Measurements from ENCODE around the gene SMIM12. TPM values are rescaled to one million over a fixed set of nuclear protein-coding genes. Genes with fewer than 3 reads are reported as not detected.

SMIM12 gene, protein sequence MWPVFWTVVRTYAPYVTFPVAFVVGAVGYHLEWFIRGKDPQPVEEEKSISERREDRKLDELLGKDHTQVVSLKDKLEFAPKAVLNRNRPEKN
- 33.6 TPM for total RNA-seq
- long read RNA-seq, transcript SMIM12-206 (2 exons, 3,454 nt): major isoform, 62 of 69 reads
- long read RNA-seq, partial matches to known transcripts: 0 of 69 reads
- long read RNA-seq, other reads (novel, unspliced or antisense): 5 of 69 reads

DNA sequence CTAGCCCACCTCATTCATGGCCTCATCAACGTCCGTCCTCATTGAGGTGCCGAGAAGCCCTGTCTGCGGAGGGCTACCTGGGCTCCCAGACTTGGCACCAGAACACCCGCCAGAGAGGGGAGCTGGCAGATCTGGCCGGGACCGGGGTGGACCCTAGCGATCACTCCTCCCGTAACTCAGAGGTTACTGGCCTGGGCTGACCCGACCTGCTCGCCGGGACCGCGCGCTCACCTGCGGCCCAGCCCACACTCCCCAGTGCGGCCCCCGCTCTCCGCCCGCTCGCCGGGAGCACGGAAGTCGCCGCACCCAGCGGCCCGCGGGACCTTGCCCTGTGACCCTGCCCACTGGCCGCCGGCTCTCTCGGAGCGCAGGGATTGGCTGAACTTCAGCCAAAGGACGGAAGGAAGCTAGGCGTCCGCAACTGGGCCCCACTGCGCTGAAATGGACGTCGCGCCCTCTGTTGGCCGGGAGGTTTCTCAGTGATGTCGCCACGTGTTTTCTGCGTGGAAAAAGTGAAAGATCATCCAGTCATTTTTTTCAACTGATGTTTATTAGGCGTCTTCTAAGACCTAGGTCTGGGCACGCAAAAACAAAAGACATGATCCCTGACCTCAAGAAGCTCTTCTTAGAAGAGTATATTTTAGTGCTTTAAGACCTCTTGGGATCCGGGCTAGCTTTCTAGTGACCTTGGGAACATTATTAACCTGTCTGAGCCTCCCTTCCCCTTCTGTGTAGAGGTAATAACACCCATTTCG is at the start of gene SMIM12:
SMIM12 (minus strand) TSS at position 304 of the 755 bp plus-strand sequence. CDS start 3,772 bp downstream, outside the sequence.
- DNase-seq (peak; percentile 95), ATAC-seq (peak; percentile 100)
- intact Hi-C loops (cut with micrococcal nuclease): no loop called here

DNA sequence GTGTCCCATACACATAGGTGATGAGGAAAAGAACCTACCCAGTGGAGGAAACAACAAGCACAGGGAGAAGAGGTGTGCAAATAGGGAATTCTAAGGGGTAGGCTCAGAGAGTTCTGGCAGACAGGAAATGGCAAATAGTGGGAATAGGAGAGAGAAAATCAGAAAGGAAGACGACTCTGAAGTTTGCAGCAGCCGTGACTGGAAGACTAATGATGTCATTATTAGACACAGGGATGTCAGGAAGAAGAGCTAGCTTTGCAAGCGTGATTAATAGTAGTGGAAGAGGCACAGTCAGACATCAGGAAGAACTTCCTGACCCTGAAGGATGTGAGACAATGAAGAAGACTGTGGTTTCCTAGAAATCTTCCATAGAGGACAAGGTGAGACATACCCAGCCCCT is 48.8 kb upstream of the SMIM12 start:
- no peak for DNase-seq
- no peak for ATAC-seq
- intact Hi-C loops (cut with micrococcal nuclease): no loop called here

DNA sequence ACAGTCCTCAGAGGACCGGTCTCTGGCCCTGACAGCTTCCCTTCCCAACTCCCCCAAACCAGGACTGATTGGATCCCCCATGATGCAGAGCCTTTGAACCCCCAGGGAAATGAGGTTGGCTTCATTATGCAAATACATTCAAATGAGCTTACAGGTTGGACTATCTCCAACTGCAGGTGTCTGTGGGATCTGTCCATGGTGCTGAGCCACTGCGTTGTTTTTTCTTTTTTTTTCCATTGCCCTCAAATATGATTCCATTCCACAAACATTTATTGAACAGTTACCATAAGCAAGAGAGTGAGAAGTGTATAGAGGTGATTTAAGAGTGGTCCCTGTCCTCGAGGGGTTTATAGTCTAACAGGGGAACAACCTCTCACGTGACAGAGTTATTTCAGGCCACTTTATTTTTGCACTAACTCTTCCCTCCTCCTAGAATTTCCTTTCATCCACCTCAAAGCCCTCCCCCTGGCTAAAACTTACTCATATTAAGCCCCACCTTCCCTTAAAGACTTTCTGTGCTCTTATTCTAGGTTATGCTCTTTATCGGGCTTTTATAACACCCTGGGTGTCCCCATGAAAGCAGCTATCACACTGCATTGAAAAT is 48.0 kb upstream of the SMIM12 start:
- DNase-seq: no peak
- intact Hi-C loops (cut with micrococcal nuclease): no loop called here
- ATAC-seq: no peak

DNA sequence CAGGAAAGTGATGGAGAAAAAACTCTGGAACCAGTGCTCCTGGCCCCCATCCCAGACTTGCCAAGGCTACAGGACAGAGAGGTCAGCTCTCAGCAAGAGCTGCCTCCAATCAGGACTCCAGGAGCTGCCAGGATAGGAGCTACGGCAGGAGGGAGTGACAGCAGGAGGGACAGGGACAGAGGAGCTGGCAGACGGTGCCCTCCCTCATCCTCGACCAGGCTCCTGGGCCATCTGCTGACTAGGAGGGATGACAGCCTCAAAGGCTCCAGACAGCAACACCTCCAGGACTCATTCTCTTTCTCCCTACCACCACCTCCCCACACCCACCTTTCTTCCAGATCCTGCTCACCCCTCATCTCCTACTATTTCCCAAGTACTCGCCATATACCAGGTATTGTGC is 47.2 kb upstream of the SMIM12 start:
- intact Hi-C loops (cut with micrococcal nuclease): no loop called here
- ATAC-seq (no peak), DNase-seq (no peak)

DNA sequence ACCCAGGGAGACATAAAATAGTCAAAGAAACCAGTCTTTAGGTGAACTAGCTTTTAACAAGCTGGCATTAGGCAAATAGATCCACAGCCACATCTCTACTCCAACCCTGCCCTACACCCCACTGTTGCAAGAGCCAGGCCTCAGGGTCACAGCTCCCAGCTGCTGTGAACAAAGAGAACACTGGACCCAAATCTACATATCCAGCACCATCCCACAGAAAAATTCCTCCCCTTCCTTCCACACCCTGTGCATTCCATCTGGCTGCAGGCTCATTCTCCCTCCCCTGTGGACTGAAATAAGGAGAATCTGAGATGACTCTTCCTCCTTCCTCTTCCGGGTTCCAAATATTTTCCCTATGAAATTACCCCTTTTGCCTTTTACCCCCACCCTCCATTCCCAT is 46.7 kb upstream of the SMIM12 start:
- intact Hi-C loops (cut with micrococcal nuclease): no loop called here
- ATAC-seq (no peak), DNase-seq (no peak)

DNA sequence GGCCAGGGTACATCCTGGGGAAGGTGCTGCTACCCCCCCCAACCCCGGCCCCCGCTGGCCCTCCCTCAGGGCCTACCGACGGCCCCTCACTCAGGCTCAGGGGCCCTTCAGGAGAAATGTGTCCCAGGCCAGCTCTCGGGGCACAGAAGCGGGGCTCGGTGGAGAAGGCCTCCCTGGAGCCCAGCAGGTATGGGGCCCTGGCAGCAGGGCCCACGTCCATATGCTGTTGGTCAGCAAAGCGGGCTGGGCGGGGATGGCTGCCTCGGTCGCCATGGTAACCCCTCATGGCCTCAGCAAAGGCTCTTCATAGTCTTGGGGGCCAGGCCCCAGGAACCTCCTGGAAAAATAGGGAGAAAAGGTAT is 45.5 kb upstream of the SMIM12 start:
- DNase-seq (no peak), ATAC-seq (no peak)
- intact Hi-C loops (cut with micrococcal nuclease): no loop called here

DNA sequence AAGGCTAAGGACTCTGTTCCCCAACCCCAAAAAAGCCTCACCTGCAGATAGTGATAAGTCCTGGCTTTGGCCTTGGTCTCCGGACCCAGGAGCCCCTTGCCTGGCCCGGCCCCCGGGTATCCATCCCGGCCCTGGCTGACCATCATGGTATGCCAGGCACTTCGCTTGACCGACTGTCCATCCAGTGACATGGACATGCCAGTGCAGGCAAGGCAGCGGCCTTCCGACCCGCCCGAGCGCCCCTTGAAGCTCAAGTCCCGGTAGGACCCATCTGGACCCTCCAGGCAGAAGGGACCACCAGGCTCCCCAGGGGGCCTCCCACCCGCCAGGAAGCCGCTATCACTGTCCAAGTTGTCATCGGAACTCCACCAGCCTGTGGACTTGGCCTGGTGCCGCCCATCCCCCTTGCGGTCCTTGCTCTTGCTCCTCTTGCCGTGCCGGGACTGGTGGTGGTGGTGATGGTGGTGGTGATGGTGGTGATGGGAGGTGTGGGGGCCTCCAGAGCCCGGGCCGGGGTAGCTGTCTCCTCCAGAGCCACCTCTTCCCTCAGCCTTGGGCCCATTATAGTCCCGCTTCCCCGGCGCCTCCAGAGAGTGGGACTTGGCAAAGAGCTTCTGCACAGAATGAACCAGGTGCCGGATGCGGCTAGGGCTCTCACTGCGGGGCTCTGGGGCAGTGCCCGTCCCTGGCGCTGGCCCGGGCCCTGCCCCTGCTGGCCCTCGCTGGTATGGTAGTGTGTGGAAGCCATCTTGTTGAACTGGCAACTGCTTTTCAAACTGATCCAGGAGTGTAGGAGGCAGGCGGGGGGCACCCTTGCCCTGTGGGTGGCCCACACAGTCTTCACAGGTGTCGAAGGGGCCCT is 44.9 kb upstream of the SMIM12 start:
- no peak for DNase-seq
- ATAC-seq: no peak
- intact Hi-C loops (cut with micrococcal nuclease): no loop called here

DNA sequence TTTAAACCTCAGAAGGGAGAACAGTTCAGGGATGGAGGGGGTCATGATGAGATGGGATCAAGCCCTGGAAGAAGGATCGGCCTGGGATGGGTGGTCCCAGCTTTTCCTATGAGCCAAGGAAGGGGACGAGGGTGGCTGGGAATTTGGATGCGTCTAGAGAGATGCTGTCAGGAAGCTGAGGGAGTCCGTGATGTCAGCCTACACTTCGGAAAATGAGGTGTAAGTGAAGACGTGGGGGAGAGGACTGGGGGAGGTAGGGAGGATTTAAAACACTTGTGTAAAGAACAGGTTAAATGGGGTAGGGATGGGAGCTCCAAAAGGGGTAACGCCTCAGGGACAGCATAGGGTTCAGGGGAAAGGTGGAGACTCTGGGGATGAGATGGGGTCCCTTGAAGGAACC is 42.4 kb upstream of the SMIM12 start:
- intact Hi-C loops (cut with micrococcal nuclease): no loop called here
- ATAC-seq: no peak
- no peak for DNase-seq

DNA sequence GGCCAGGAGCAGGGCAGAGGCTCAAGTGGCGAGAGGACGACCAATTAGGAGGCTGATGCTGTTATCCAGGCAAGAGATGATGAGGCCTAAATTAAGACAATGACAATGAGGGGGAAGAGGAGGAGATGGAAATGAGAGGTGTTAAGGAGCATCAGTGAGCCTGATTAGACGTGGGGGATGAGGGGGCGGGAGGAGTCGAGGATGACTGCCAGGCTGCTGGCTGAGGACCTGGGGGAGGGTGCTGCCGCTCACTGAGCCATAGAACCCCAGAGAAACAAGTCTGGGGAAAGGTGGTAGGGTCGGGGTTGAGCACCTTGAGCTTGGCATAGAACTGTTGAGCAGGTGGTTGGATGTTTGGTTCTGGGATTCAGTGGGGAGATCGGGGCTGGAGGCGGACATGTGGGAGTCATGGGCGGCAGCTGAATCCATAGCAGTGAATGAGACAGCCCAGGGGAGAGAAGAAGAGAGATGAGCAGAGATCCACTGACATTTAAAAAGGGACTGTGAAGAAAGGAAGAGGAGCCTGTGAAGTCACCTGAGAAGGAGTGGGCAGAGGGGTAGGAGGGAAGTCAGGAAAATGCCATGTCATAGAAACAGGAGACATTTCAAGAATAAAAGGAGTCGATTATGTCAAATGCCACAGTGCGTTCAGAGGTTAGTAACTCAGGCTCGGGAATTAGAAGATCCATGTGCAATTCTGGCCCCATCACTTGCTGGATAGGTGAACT is 41.4 kb upstream of the SMIM12 start:
- intact Hi-C loops (cut with micrococcal nuclease): no loop called here
- DNase-seq (no peak), ATAC-seq (no peak)

DNA sequence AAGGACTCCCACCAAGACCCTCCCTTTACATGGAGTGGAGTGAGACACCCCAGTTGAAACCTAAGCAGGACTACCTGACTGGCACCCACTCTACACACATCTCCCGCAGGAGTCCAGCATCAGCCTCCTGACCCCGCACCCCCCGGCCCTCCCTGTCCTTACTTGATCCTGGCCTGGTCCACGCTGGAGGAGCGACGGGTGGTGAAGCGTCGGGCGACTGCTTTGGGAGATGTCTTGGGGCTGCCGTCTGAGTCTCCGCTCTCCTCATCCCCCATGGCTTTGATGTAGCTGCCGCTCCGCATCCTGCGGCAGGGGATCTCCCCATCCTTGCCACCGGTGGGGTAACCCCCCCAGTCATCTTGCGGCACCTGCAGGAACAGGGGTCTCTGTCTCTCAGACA is 40.4 kb upstream of the SMIM12 start:
- intact Hi-C loops (cut with micrococcal nuclease): no loop called here
- no peak for DNase-seq

DNA sequence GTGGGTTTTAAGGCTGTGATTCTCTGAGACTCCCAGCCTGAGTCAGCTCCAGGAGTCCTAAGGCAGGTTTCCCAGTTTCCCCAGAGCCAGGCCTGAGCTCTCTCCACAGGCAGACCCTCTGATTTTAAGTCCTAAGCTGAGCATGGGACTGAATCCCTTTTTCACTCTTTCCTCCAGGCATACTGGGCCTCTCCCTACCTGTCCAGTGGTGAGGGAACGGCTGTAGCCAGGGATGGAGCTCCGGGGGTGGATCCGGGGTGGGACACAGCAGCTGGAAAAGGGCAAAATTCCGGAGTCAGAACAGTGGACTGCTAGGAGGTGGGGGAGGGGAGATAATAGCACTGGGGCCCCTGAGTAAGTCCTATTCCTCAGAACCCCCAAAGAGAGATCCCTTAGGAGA is 39.9 kb upstream of the SMIM12 start:
- intact Hi-C loops (cut with micrococcal nuclease): no loop called here
- no peak for DNase-seq
- ATAC-seq: no peak

More for the DNA sequence above, 40.4 kb upstream of the SMIM12 start:
- ATAC-seq: no peak

DNA sequence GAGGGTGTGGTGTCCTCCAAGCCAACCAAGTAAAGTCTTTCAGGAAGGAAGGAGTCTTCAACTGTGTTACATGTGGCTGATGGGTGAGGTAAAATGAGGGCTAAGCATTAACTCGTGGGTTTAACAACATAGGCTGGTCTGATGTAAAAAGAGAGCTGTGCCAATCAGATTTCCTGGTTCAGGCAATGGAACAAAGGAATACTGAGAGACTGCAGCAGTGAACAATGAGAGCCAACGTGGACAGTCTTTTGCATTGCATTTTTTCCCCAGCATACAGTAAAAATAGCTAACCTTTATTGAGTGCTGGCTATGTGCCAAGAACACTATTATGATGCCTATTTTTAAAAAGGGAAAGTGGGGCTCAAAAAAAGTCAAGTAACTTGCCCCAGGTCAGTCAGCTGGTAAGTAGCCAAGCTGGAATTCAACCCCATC is 38.8 kb upstream of the SMIM12 start:
- no peak for ATAC-seq
- no peak for DNase-seq

DNA sequence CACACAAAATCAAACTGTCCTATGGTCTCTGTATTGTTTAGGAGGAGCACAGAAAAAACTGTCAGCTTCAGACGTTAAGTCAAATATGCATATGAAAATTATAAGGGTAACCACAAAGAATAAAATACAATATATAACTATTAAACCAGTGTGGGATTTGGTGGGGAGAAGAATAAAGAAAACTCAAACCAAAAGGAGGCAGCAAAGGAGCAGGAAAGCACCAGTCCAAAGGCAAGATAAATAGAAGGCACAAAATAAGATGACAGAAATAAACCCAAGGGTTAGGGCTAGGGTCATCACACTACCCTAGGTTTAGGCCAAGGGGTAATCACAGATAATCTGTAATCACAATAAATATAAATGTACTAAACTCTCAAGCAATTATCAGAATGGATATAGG is 37.1 kb upstream of the SMIM12 start:
- no peak for ATAC-seq
- intact Hi-C loops (cut with micrococcal nuclease): no loop called here
- DNase-seq: no peak

More for the DNA sequence above, 38.8 kb upstream of the SMIM12 start:
- intact Hi-C loops (cut with micrococcal nuclease): no loop called here

DNA sequence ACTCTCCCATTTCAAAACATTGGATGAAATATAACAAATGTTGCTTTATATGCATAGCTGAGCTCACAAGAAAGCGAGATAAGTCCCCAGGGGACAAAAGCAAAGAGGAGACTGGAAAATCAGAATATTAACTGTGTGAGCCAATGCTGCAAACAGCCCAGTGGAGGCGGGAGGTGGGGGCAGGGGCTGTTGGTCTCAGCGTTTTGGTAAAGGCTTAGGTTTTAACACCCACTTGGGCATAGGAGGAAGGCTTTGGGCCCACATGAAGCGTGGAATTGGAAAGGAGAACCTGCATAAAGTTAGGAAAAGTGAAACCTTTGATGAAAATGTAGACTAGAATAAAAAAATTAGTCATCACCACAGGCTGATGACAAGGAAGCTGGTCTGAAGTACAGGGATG is 30.2 kb upstream of the SMIM12 start:
- DNase-seq (no peak), ATAC-seq (no peak)
- intact Hi-C loops (cut with micrococcal nuclease): no loop called here

DNA sequence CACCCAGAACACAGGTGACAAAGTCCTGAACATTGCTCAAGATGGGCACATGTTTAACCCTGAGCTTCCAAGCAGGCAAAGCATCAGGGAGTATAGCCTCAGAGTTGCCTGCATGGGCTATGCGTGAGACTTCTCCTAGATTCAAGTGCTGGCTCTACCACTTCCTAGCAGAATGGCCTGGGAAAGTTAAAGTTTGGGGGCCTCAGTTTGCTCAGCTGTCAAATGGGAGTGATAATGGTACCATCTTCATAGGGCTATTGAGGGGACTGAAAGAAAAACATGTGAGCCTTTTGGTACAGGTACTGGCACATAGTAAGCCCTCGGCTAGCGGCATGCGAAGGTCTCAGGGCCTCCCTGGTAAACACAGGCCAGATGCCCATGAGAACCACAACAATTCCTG is 28.0 kb upstream of the SMIM12 start:
- intact Hi-C loops (cut with micrococcal nuclease): no loop called here
- no peak for DNase-seq
- ATAC-seq: no peak

DNA sequence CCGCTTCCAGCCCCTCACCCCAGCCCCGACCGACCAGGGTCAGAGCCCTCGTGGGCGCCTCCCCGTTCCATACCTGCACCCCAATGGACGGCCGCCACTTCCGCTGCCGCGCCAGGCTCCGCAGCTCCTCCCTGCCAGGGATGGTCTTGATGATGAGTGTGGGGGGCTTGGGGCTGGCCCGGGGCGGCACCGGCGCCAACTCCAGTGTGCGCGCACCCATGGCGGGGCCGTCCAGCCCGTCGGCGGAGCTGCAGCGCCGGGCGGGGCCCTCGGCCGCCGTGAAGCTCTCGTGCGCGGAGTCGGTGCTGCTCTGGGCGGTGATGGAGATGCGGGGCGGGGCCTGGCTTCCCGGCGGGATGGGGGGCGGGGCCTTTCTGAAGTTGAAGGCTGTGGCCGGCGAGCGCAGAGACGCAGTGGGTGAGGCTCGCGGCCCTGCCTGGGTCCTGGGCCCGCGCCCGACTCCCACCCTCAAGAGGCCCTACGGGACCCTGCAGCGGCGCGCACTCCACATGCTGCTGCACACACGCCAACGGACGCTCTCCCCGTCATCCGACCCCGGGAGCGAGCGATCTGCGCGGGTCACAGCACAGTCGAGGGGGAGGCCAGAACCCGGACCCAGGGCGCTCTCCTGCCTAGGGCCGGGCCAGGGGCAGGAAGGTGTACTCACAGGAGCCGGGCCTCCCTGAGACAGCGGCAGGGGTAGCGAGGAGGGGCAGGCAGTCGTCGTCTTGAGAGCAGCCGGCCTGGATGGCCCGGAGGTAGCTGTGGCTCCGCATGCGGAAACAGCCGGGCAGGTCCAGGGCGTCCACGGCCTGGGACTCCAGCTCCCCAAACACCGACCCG is 26.1 kb upstream of the SMIM12 start:
- ATAC-seq (peak; percentile 82), DNase-seq (peak; percentile 67)
- intact Hi-C loops (cut with micrococcal nuclease): no loop called here

DNA sequence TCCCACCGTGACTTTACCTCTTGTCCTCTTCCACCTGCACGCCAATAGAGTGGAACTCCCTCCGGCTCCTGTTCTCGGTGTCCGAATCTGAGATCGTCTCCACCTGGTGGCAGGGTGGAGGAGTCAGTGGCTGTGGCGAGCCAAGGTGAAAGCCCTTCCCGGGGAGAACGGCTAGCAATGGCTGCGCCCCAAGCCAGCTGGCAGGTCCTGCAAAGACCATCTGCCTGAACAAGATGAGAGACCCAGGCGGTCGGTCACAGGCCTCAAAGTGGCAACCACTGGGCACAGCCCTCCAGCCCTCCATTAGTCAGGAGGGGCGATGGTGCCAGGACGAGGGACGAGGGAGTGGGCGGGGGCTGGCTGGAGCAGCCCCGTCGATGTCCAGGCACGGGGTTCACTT is 25.4 kb upstream of the SMIM12 start:
- intact Hi-C loops (cut with micrococcal nuclease): no loop called here
- ATAC-seq: no peak
- DNase-seq: no peak

DNA sequence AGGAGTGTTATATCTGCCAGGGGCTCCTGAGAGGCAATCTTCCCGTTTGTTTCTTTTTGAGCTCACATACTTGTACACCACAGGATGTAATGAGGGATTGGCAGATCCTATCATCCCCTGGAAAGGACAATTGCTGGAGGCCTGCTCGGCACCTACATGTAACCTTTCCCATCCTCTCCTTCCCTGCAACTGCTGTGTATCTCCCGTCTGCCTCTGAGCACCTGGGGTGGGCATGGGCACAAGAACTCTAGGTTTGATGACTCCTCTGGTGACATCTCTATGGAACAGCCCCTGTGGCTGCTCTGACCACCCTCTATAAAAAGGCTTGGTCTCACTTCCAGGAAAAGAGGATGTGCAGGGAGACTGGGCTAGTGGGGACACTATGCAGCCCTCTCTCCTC is 25.0 kb upstream of the SMIM12 start:
- ATAC-seq: no peak
- intact Hi-C loops (cut with micrococcal nuclease): no loop called here
- no peak for DNase-seq
